Measurements from ENCODE around the gene DSG2.

Gene DSG2

GRCh38 chr18:31592506-31593157 is 94.7 kb downstream of the DSG2 start:
- DNase-seq = no peak

- DNase-seq = no peak
Observed at GRCh38 chr18:31595121-31595771, 97.3 kb downstream of the DSG2 start.

GRCh38 chr18:31596081-31596872 is 98.3 kb downstream of the DSG2 start:
- no peak for DNase-seq

GRCh38 chr18:31598021-31598805 is 100.2 kb downstream of the DSG2 start:
- DNase-seq = no peak
